ENCODE measurements around the gene CHAF1B.

- no peak for TF ChIP-seq POLR2AphosphoS5 (IDR thresholded peaks at IDR 0.05; ENCODE audit: low read depth, low read length)
- TF ChIP-seq SPI1 (IDR thresholded peaks at IDR 0.05; ENCODE audit: low read depth, low read length): no peak
- TF ChIP-seq POLR2A (IDR thresholded peaks at IDR 0.05; ENCODE audit: low read depth, low read length): no peak
- no peak for TF ChIP-seq TAF1 (IDR thresholded peaks at IDR 0.05; ENCODE audit: low read depth, low read length)
- TF ChIP-seq POU2F2 (IDR thresholded peaks at IDR 0.05; ENCODE audit: low read depth, low read length): no peak
- no peak for TF ChIP-seq PAX5 (IDR thresholded peaks at IDR 0.05; ENCODE audit: insufficient read depth, low read length, severe bottlenecking)
Measured at GRCh38 chr21:36411301-36411700, 26.1 kb downstream of the CHAF1B start.

All from GM12891 (cell line).